ENCODE data around the gene ATP6V0E1.
A peak's percentile ranks its signal among the peaks of the same experiment; 100 is the strongest.

ATP6V0E1 gene

DNA sequence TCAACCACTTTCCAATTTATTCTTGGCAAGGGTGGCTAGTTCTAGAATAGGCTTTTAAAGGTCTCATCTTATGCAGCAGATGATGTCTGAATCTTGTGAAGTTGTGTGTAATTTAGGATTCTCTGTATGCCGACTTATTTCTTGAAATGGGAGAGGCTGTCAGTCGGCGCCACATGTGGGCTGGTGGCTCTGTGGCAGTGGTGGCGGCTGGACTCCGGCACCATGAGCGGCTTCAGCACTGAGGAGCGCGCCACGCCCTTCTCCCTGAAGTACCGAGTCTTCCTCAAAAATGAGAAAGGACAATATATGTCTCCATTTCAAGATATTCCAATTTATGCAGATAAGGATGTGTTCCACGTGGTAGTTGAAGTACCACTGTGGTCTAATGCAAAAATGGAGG lies 8.3 kb upstream of the ATP6V0E1 start:
- Histone ChIP-seq H3K36me3 (peaks cover 0 to 13% (median 1%) of the 10 kb centered on the region in 11 experiments; a peak in 13 of 22 replicates), H4K20me1 (no peaks in the 10 kb centered on the region), H3K9ac (no peak overlapping the region), H3K27me3 (no peaks in the 10 kb centered on the region), H3K4me1 (peaks cover 11 to 49% (median 39%) of the 10 kb centered on the region in 10 experiments; a peak in 18 of 20 replicates), H3K27ac (no peak overlapping the region), H3K4me2 (no peak overlapping the region), H3K4me3 (no peak overlapping the region), H3K9me3 (replicated peaks in 1 of 11) (peaks cover 0 to under 1% (median 0%) of the 10 kb centered on the region in 11 experiments; a peak in 1 of 22 replicates)
- TF ChIP-seq Cebpa-rat (IDR thresholded peaks at IDR 0.05) = no peak

DNA sequence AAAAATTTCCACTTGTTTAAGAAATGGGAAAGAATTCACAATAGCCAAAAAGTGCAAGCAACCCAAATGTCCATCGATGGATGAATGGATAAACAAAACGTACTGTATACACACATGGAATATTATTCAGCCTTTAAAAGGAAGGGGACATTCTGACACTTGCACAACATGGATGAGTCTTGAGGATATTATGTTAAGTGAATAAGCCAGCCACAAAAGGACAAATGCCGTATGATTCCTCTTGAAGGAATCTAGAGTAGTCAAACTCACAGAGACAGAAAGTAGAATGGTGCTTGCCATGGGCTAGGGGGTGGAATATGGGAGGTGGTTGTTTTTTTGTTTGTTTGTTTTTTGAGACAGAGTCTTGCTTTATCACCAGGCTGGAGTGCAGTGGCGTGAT lies 3.8 kb upstream of the ATP6V0E1 start:
- Histone ChIP-seq H3K27ac (no peak overlapping the region), H3K36me3 (no peaks in the 10 kb centered on the region), H3K4me3 (no peak overlapping the region), H3K9me3 (replicated peaks in 1 of 11) (no peaks in the 10 kb centered on the region), H3K27me3 (no peaks in the 10 kb centered on the region), H3K9ac (no peak overlapping the region), H3K4me2 (no peak overlapping the region), H4K20me1 (peaks cover 0 to 3% (median 1%) of the 10 kb centered on the region in 11 experiments; a peak in 9 of 22 replicates), H3K4me1 (peaks cover 6 to 24% (median 17%) of the 10 kb centered on the region in 10 experiments; a peak in 17 of 20 replicates)
- TF ChIP-seq Cebpa-rat (IDR thresholded peaks at IDR 0.05) = no peak

DNA sequence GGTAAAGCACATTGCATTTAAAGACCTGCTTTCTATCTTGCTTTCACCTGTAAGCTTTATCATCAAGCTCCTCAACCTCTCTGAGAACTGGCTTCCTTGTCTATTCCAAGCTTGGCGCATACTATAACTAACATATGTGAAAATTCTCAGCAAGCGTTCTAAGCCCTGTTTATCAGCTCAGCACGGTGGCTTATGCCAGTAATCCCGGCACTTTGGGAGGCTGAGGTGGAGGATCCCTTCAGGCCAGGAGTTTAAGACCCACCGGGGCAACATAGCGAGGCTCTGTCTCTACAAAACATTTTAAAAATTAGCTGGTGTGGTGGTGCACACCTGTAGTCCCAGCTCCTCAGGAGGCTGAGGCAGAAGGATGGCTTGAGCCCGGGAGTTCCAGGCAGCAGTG lies 1.6 kb upstream of the ATP6V0E1 start:
- no peaks in the 10 kb centered on the region for H3K27me3 ChIP-seq
- no peak overlapping the region for H3K4me3 ChIP-seq
- no peak overlapping the region for H3K27ac ChIP-seq
- H3K4me1 ChIP-seq = peaks cover 25 to 46% (median 34%) of the 10 kb centered on the region in 10 experiments
- no peak overlapping the region for H3K9ac ChIP-seq
- H3K36me3 ChIP-seq = peaks cover 9 to 18% (median 15%) of the 10 kb centered on the region in 11 experiments
- no peaks in the 10 kb centered on the region for H3K9me3 ChIP-seq (replicated peaks in 1 of 11)
- H3K4me2 ChIP-seq = no peak overlapping the region
- H4K20me1 ChIP-seq = peaks cover 16 to 24% (median 22%) of the 10 kb centered on the region in 11 experiments; a peak in 21 of 22 replicates
- no peak for TF ChIP-seq Cebpa-rat (IDR thresholded peaks at IDR 0.05)

DNA sequence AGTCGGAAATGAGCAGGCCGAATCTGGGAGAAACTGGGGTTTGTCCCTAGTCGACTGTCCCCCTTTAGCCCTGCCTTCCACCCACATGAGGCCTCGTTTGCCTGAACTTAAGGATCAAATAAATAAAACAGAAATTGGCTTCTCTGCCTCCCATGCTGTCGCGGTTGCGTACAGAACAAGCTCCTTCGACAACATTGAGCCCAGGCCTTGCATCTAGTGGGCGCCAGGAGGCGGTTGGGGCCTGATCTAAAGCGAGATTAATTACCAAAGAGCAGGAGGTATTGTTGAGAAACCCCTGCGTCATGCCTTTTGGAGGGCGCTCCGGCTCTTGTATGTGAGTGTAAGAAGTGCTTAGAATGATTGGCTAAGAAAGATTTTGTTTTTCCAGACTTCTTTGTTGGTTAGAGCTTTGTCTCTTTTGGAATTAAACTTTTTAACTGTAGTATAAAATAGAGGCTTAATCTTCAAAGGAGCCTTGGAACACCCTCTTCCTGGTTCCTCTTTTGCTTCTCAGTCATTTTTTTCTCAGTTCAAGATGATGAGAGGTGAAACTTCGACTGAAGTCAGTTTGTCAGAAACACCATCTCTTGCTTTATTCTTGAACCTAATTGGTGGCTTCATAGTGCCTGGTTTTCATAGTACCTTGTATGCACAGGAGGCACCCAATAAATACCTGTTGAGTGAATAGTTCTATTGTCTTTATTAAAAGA lies 828 bp downstream of the ATP6V0E1 start:
- peak in 5 of 11 experiments; percentile 19 to 90 (median 42); a peak in 5 of 22 replicates for TF ChIP-seq Cebpa-rat (IDR thresholded peaks at IDR 0.05)

DNA sequence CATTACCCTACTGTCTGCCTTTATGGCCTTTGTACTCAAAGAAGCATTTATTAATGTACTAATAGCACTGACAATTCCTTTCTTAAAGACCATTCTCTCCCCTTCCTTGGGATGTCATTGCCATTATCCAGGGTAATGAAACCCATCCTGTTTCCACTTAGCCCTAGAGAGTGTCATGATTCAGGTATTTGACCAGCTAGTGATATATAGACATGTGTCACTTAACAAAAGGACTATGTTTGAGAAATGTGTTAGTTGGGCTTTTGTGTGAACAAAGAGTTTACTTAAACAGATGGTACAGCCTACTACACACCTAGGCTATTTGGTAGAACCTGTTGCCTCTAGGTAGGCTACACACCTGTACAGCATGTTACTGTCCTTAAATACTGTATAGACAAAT lies 2.0 kb downstream of the ATP6V0E1 start:
- Histone ChIP-seq H3K9me3 (replicated peaks in 1 of 11) (no peaks in the 10 kb centered on the region), H3K27ac (peak overlapping the region in 9 of 11 experiments; percentile 16 to 99 (median 95); a peak in 7 of 22 replicates), H3K9ac (peak overlapping the region in 9 of 11 experiments; percentile 25 to 99 (median 95); a peak in 11 of 22 replicates), H3K36me3 (peaks cover 35 to 54% (median 51%) of the 10 kb centered on the region in 11 experiments), H3K4me1 (peaks cover 25 to 71% (median 54%) of the 10 kb centered on the region in 10 experiments), H3K27me3 (no peaks in the 10 kb centered on the region), H3K4me2 (peak overlapping the region; percentile 73 to 98 (median 87)), H3K4me3 (peak overlapping the region; percentile 64 to 100 (median 87); a peak in 18 of 20 replicates), H4K20me1 (peaks cover 53 to 61% (median 58%) of the 10 kb centered on the region in 11 experiments)
- no peak for TF ChIP-seq Cebpa-rat (IDR thresholded peaks at IDR 0.05)

More for the DNA sequence above, 828 bp downstream of the ATP6V0E1 start:
- H3K4me1 ChIP-seq = peaks cover 25 to 65% (median 50%) of the 10 kb centered on the region in 10 experiments
- peak overlapping the region; percentile 73 to 98 (median 87) for H3K4me2 ChIP-seq
- peak overlapping the region; percentile 87 to 99 (median 96) for H3K27ac ChIP-seq
- H3K9ac ChIP-seq = peak overlapping the region; percentile 88 to 100 (median 95)
- H4K20me1 ChIP-seq = peaks cover 41 to 49% (median 46%) of the 10 kb centered on the region in 11 experiments
- H3K27me3 ChIP-seq = no peaks in the 10 kb centered on the region
- peak overlapping the region; percentile 64 to 100 (median 87) for H3K4me3 ChIP-seq
- H3K9me3 ChIP-seq (replicated peaks in 1 of 11) = no peaks in the 10 kb centered on the region
- peaks cover 26 to 43% (median 40%) of the 10 kb centered on the region in 11 experiments for H3K36me3 ChIP-seq

DNA sequence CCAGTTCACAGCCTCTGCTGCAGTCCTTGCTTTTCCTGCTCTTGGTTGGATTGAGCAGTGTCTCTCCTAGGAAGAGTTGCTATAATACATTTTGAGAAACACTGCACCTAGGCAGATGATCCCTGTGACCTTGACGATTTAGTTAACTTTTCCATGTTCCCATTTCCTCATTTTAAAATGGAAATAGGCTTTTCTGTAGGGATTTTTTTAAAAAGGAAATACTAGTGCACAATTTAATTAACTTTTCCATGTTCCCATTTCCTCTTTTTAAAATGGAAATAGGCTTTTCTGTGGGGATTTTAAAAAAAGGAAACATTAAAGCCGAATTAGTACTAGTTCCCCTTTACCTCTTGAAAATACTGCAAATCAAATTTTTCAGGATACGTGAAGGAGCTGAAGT lies 4.7 kb downstream of the ATP6V0E1 start:
- Histone ChIP-seq H3K9me3 (replicated peaks in 1 of 11) (no peaks in the 10 kb centered on the region), H4K20me1 (peaks cover 76 to 88% (median 85%) of the 10 kb centered on the region in 11 experiments), H3K4me2 (peak overlapping the region in 5 of 11 experiments; percentile 38 to 98 (median 89); a peak in 10 of 22 replicates), H3K27ac (0 out of 22 replicates have a peak overlapping the region, but pooled peaks of 1 of the 11 experiments have one; percentile 8), H3K9ac (peak overlapping the region in 2 of 11 experiments; percentile 7 to 59; a peak in 2 of 22 replicates), H3K36me3 (peaks cover 58 to 80% (median 76%) of the 10 kb centered on the region in 11 experiments), H3K4me3 (no peak overlapping the region), H3K27me3 (no peaks in the 10 kb centered on the region), H3K4me1 (peaks cover 12 to 79% (median 44%) of the 10 kb centered on the region in 10 experiments)
- TF ChIP-seq Cebpa-rat (IDR thresholded peaks at IDR 0.05) = no peak

DNA sequence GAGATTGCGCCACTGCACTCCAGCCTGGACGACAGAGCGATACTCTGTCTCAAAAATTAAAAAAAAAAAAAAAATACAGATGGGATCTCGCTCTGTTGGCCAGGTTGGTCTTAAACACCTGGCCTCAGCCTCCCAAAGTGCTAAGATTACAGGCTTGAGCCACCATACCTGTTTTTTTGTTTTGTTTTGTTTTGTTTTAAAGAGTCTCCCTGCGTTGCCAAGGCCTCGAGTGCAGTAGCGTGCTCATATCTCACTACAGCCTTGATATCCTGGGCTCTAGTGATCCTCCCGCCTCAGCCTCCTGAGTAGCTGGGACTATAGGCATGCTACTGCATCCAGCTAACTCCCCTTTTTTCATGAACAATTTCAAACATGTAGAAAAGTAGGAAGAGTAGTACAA lies 7.2 kb downstream of the ATP6V0E1 start:
- Histone ChIP-seq H3K9me3 (replicated peaks in 1 of 11) (no peaks in the 10 kb centered on the region), H3K27me3 (no peaks in the 10 kb centered on the region), H3K36me3 (peaks cover 82 to 100% (median 96%) of the 10 kb centered on the region in 11 experiments), H3K27ac (no peak overlapping the region), H3K4me3 (no peak overlapping the region), H3K4me1 (peaks cover 12 to 76% (median 36%) of the 10 kb centered on the region in 10 experiments), H3K9ac (no peak overlapping the region), H4K20me1 (peaks cover 85 to 100% (median 100%) of the 10 kb centered on the region in 11 experiments), H3K4me2 (no peak overlapping the region)
- no peak for TF ChIP-seq Cebpa-rat (IDR thresholded peaks at IDR 0.05)

DNA sequence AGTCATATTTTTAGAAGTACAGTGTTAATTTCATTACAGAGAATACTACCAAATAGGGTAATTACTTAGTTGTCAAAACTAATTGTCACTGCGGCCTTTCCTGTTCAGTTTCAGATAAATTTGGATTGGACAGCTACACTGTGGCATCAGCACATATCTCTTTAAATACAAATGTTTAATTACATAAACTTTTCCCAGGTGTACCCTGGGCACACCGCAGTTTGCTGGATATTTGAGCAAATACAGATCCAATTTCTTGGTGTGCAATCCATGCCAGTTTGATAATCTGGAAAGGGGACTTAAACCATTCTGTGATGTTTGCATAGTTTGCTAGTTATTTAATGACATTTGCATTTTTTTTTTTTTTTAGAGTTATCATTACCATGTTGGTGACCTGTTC lies 10.8 kb downstream of the ATP6V0E1 start:
- no peak overlapping the region for H3K4me3 ChIP-seq
- H3K4me2 ChIP-seq = no peak overlapping the region
- H3K27me3 ChIP-seq = no peaks in the 10 kb centered on the region
- H3K9me3 ChIP-seq (replicated peaks in 1 of 11) = no peaks in the 10 kb centered on the region
- peaks cover 66 to 100% (median 94%) of the 10 kb centered on the region in 11 experiments for H4K20me1 ChIP-seq
- H3K27ac ChIP-seq = no peak overlapping the region
- peaks cover 91 to 100% (median 97%) of the 10 kb centered on the region in 11 experiments for H3K36me3 ChIP-seq
- H3K4me1 ChIP-seq = peaks cover 0 to 49% (median 16%) of the 10 kb centered on the region in 10 experiments; a peak in 17 of 20 replicates
- TF ChIP-seq Cebpa-rat (IDR thresholded peaks at IDR 0.05) = no peak
- no peak overlapping the region for H3K9ac ChIP-seq

DNA sequence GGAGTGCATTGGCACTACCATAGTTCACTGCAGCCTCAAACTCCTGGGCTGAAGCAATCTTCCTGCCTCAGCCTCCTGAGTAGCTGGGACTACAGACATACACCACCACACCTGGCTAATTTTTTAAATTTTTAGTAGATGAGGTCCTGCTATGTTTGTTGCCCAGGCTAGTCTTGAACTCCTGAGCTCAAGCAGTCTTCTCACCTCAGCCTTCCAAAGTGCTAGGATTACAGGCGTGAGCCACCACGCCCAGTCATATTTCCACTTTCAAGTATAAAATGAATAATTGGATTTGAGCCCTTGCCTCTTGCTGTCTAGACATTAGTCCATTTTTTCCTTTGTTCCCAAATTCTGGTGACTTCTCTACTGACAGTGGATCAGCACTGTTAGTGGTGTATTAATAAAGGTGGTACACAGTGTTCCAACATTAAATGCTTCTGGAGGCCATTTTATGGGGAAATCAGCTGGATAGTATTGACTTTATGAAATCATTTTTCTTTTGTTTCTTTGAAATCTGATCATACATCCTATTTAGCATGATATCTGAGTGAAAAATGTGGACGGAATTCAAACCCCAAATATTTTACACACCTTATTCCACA lies 15.9 kb downstream of the ATP6V0E1 start:
- Histone ChIP-seq H3K4me3 (no peak overlapping the region), H3K27me3 (no peaks in the 10 kb centered on the region), H4K20me1 (peaks cover 69 to 100% (median 94%) of the 10 kb centered on the region in 11 experiments), H3K4me1 (peaks cover 27 to 64% (median 45%) of the 10 kb centered on the region in 10 experiments), H3K27ac (no peak overlapping the region), H3K9me3 (replicated peaks in 1 of 11) (no peaks in the 10 kb centered on the region), H3K9ac (no peak overlapping the region), H3K36me3 (peaks cover 66 to 99% (median 85%) of the 10 kb centered on the region in 11 experiments), H3K4me2 (peak overlapping the region in 4 of 11 experiments; percentile 19 to 56 (median 20); a peak in 5 of 22 replicates)
- TF ChIP-seq Cebpa-rat (IDR thresholded peaks at IDR 0.05) = no peak
